Bladder microvascular endothelial cell (primary cell): Measurements from ENCODE around the gene OR6C70. TPM values are rescaled to one million over a fixed set of nuclear protein-coding genes. Genes with fewer than 3 reads are reported as not detected.

Source experiments
- total RNA-seq: library from RNA; depleted of rRNA; stranded (reverse); fragments of >200 nt; gene quantifications from 2 replicates; pipeline ENCODE4 v1.2.3, GENCODE V29; 2014

Gene OR6C70
- total RNA-seq = not detected in 2 replicates

GRCh38 chr12:55470088-55470829 lies at the start of gene OR6C70:
Gene OR6C70 (minus strand): TSS chr12:55470138. CDS start chr12:55470138, 0 bp downstream.

GRCh38 chr12:55492078-55492477 lies 22.1 kb upstream of the OR6C70 start, which contains the start of gene OR6C68:
Gene OR6C68 (plus strand): TSS chr12:55492378. CDS start chr12:55492378, 0 bp downstream.

GRCh38 chr12:55443776-55444175 lies 26.2 kb downstream of the OR6C70 start, which contains the start of gene OR6C2:
Gene OR6C2 (plus strand): TSS chr12:55444076. CDS start chr12:55452214, 8,138 bp downstream.

GRCh38 chr12:55425954-55426353 lies 44.0 kb downstream of the OR6C70 start, which contains the start of gene OR6C76:
Gene OR6C76 (plus strand): TSS chr12:55426254. CDS start chr12:55426254, 0 bp downstream.

Other genes with a start within 250 kb of the OR6C70 start
- not detected in 2 replicates for gene OR10A7, start 249.1 kb downstream of the OR6C70 start, total RNA-seq
- not detected in 2 replicates for gene OR6C74, start 225.5 kb downstream of the OR6C70 start, total RNA-seq
- not detected in 2 replicates for gene OR6C6, start 173.6 kb downstream of the OR6C70 start, total RNA-seq
- gene OR6C1, start 155.8 kb downstream of the OR6C70 start, total RNA-seq = not detected in 2 replicates
- not detected in 2 replicates for gene OR6C3, start 139.4 kb downstream of the OR6C70 start, total RNA-seq
- gene OR6C75, start 107.2 kb downstream of the OR6C70 start, total RNA-seq = not detected in 2 replicates
- not detected in 2 replicates for gene OR6C65, start 69.6 kb downstream of the OR6C70 start, total RNA-seq
- not detected in 2 replicates for gene OR6C76, start 43.9 kb downstream of the OR6C70 start, total RNA-seq
- not detected in 2 replicates for gene OR6C2, start 26.1 kb downstream of the OR6C70 start, total RNA-seq
- not detected in 2 replicates for gene OR6C68, start 22.2 kb upstream of the OR6C70 start, total RNA-seq
- gene OR6C4, start 79.5 kb upstream of the OR6C70 start, total RNA-seq = not detected in 2 replicates
- gene OR2AP1, start 102.3 kb upstream of the OR6C70 start, total RNA-seq = not detected in 2 replicates
- gene OR10P1, start 166.8 kb upstream of the OR6C70 start, total RNA-seq = not detected in 2 replicates
- 0.76 and 0.81 TPM in 2 replicates for gene ITGA7, start 237.8 kb upstream of the OR6C70 start, total RNA-seq
- 47.5 and 72.9 TPM in 2 replicates for gene BLOC1S1, start 245.9 kb upstream of the OR6C70 start, total RNA-seq